IMR-90 (cell line): ENCODE results near the gene RSBN1. TPM values are rescaled to one million over a fixed set of nuclear protein-coding genes. Genes with fewer than 3 reads are reported as not detected.

ENCODE experiments used
- CHD1 ChIP-seq: IDR thresholded peaks from 2 replicates; pipeline ENCODE4 v1.6.1; 2012; ENCODE audit warnings: low read depth, low read length, improper control_type of control experiment
- RAD21 ChIP-seq: IDR thresholded peaks from 2 replicates; pipeline ENCODE4 v1.6.1; 2012; ENCODE audit warnings: low read length, improper control_type of control experiment
- polyA plus RNA-seq, 3 experiments: library from polyadenylated mRNA; depleted of rRNA; stranded (reverse); fragments of >200 nt; gene quantifications; 2 replicates each; pipeline ENCODE4 v1.2.3, GENCODE V29; 2012; ENCODE audit warnings: low replicate concordance in 1 of 3
- total RNA-seq: library from RNA; depleted of rRNA; stranded (reverse); fragments of >200 nt; gene quantifications from 2 replicates; pipeline ENCODE4 v1.2.3, GENCODE V29; 2012
- TF ChIP-seq, protein P1 (sequence below): conservative IDR thresholded peaks from 2 replicates; pipeline ENCODE4 v1.5.1; 2012; ENCODE audit warnings: mild to moderate bottlenecking, low read depth, low read length, improper control_type of control experiment

The RSBN1 gene
- total and polyA plus RNA-seq, 2 of the 4 experiments (the other 2 are of a cell fraction): 5.3 to 11.7 TPM

DNA sequence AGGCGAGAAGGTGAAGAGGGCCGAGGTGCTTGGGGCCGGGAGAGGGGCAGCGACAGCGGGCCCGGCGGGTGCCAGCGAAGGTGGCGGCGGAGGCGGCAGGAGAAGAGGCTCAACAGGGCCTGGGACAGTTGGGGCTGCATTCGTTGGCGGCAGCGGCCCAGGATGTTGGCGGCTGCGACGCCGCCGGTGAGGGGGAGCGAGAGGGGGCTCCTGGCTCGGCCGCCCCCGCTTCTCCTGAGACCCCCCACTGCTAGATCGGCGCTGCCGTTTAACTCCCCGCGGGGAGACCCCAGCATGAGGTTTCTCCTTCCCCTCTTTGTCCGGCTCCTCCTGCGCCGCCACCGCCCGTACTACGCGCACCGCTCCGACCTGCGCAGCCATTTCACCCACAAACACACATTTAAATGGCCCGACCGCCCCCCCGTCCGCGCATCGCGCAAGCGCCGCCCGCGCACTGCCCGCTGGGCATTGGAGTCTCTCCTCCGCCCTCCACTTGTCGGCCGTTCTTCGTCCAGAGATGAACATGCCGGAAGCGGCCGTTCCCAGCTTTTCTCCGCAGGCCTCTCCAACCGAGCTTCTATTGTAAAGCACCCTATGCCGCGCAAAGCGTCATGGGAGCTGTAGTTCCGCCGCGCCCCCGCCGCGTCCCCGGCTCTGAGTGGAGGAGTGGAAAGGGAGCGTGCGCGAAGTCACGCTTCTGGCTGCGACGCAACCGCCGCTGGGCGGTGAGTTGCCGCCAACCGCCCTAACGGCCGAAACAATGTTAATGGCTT lies at the start of gene RSBN1 (continued):
- TF ChIP-seq RAD21 (no peak; the same call in 1 of the 2 replicates), CHD1 (no peak)
- TF ChIP-seq, protein P1, sequence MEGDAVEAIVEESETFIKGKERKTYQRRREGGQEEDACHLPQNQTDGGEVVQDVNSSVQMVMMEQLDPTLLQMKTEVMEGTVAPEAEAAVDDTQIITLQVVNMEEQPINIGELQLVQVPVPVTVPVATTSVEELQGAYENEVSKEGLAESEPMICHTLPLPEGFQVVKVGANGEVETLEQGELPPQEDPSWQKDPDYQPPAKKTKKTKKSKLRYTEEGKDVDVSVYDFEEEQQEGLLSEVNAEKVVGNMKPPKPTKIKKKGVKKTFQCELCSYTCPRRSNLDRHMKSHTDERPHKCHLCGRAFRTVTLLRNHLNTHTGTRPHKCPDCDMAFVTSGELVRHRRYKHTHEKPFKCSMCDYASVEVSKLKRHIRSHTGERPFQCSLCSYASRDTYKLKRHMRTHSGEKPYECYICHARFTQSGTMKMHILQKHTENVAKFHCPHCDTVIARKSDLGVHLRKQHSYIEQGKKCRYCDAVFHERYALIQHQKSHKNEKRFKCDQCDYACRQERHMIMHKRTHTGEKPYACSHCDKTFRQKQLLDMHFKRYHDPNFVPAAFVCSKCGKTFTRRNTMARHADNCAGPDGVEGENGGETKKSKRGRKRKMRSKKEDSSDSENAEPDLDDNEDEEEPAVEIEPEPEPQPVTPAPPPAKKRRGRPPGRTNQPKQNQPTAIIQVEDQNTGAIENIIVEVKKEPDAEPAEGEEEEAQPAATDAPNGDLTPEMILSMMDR: no peak
